GM19438 (cell line): ENCODE data around the gene DNAH10.
"Not testable (repeated sequence)": the region's sequence is repeated elsewhere in the genome, so short reads cannot be mapped to it uniquely, and the experiment has no call there.

Experiments used
- ATAC-seq: cut with Tn5 transposase; IDR thresholded peaks from one replicate; pipeline ENCODE4 v1.9.1; 2021; ENCODE audit warnings: low read depth; ENCODE audit not compliant: unreplicated experiment

DNAH10 gene

DNA sequence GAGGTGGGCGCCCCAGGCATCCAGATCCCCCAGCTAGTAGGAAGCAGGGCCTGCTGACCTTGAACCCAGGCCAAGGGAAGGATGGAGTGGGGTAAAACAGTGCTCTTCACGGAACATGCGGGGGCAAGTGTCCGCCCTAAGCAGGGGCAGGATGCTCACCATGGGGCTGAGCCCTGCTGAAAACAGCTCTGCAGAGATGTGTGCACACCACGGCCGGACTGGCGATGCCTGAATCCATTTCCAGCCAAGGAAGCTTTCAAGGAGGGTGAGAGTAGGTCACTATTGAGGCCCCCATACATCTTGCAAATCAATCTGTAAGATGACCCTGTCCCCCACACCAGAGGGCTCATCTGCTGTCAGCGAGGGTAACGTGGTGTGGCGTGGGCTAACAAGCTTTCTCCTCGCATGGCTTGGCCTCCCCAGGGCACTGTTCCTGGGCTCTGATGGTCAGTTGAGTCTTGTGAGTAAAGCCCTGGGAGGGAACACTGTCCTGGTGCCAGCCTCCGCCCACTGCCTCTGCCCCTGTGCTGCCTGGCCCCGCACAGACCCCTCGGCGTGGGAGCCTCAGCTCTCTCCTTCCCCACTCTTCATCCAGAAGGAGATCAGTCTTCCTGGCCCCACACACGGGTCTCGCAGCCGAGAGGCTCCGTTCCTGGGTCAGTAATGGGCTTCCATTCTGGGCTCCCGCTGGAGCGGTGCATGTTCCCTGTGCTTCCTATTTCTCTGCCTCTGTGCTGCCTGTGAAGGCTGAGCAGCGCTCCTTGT lies 141.4 kb downstream of the DNAH10 start:
- ATAC-seq = no peak

DNA sequence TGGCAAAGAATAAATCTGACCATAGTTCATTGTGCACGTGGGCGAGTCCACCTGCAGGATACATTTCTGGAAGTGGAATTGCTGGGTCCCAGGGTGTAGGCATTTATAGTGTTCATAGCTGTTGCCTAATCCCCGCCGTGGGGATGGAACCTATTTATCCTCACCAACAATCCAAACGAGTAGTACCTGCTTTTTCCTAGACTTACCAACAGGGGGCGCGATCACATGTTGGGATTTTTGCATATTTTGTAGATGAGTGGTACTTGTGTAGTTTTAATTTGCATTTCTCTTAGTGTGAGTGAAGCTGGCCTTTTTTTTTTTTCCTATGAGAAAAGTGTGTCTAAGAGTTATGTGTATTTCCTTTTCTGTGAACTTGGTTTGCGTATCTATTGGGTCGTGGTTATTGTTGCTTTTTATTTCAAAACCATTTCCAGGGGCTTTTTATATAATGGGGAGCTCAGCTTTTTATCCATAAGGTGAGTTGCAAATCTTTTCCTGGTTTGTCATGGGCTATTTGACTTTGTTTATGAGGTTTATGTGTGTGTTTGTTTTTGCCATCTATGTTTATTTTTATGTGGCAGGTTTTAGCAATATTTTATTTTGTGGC lies 143.3 kb downstream of the DNAH10 start:
- no peak for ATAC-seq

DNA sequence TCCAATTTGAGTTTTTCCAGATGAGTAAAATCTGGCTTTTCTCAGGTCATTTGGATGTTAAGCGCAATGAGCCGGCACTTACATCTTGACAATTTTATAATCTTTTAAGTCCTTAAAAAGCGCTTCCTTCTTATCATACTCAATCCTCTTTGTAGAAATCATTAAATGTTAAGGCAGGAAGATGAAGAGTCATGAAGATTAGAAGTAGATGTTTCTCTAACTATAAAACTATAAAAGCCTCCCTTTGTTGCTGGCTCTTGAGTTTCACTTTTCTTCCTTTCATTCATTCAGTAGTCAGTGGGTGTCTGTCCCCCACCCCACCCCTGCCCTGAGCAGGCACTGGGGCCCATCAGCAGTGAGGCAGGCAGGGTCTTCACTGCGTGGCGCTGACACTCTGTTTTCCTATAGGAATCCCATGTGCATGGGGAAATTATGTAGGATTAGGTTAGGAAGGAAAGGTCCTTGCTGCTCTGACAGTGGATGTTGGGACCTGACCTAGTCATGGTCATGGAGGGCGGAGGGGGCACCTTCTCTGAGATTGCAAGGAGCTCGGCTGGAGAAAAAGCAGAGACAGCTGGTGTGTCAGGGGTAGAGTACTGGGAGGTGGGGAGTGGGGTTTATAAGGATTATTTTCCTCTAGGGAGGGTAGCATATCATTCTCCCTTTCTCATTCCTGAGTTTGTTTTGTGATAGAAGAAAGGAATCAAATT lies 144.8 kb downstream of the DNAH10 start:
- ATAC-seq = no peak

DNA sequence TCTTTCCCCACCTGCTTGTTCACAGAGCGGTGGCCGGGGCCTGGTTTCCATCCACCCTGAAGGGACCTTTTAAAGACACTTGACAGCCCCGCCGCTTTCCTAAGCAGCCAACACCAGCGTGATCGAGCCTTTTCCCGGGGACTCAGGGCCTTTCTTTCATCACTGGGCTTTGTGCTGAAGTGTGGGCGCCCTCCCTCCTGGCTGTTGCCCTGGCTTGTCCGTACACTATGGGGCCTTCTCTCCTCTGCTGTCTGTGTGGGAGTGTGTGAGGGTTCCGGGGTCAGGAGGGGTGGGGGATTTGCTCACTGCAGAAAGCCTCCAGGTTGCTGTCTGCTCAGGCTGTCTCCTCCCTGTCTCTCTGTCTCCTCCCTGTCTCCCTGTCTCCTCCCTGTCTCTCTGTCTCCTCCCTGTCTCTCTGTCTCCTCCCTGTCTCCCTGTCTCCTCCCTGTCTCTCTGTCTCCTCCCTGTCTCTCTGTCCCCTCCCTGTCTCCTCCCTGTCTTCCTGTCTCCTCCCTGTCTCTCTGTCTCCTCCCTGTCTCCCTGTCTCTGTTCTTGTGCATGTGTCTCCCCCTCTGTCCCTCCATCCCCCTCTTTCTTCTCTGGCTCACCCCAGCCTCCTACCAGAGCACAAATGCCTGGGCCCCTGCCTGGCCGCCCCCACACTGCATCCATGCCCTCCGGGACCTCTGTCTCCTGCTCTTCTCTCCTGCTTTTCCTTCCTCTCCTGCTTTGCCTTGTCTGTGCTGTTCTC lies 145.8 kb downstream of the DNAH10 start:
- no peak for ATAC-seq

DNA sequence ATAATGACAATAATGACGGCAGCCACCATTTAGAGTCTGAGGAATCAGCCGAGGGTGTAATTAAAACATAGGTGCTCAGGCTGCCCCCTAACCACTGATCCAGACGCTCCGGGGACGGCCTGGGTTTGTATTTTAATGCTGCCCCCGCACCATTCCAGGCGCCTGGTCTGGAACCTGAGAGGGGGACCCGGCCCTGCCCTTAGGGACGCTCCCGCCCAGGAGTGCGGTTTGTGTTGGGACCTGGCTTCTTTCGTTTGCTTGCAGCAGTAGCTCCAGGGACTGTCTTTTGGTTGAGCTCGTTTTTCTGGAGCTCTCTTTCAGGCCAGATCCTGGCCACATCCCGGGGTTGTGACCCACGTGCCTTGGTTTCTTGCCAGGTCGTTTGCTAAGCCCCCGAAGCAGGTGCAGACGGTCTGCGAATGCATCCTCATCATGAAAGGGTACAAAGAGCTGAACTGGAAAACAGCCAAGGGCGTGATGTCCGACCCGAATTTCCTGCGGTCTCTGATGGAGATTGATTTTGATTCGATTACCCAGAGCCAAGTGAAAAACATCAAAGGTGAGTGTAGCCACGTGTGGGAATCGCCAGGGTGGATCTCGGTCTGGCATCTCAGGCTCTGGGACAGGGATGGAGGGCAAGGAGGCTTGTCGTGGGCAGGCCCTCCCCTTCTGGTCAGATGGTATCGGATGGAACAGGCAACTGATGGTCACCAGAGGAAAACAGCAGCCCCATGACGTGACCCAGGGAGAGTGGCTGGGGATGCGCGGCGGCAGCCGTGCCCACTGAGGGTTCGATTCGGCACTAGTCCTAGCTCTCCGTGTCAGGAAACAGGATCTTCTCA lies 147.0 kb downstream of the DNAH10 start:
- ATAC-seq = no peak

DNA sequence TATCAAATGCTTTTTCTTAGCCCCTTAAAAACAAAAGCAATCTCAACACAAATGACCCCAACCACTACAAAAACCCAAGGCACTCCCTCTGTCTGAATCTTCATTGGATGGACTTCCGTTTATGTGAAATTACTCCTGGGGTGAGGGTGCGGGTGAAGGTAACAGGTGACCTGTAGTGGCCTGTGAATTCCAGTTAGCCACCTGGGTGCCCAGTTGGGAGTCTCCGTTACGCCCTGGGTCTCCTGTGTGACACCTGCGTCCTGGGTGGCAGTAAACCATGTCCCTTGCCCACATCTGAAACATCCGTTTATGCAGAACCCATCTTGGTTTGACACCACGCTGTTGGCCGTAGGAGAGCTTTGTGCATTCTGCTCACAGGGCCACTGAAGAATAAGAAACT lies 148.0 kb downstream of the DNAH10 start:
- no peak for ATAC-seq

DNA sequence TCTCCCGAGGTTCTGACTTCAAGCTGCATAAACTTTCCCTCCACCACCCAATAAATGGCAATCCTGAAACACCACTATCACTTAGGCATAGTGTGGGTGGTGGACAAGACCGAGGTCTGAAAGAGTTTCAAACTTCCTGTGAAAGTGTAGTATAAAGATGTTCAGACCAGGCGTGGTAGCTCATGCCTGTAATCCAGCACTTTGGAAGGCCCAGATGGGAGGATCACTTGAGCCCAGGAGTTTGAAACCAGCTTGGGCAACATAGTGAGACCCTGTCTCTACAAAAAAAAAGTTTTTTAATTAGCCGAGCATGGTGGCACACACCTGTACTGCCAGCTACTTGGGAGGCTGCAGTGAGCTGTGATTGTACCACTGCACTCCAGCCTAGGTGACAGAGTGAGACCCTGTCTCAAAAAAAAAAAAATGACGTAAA lies 148.7 kb downstream of the DNAH10 start:
- no peak for ATAC-seq

DNA sequence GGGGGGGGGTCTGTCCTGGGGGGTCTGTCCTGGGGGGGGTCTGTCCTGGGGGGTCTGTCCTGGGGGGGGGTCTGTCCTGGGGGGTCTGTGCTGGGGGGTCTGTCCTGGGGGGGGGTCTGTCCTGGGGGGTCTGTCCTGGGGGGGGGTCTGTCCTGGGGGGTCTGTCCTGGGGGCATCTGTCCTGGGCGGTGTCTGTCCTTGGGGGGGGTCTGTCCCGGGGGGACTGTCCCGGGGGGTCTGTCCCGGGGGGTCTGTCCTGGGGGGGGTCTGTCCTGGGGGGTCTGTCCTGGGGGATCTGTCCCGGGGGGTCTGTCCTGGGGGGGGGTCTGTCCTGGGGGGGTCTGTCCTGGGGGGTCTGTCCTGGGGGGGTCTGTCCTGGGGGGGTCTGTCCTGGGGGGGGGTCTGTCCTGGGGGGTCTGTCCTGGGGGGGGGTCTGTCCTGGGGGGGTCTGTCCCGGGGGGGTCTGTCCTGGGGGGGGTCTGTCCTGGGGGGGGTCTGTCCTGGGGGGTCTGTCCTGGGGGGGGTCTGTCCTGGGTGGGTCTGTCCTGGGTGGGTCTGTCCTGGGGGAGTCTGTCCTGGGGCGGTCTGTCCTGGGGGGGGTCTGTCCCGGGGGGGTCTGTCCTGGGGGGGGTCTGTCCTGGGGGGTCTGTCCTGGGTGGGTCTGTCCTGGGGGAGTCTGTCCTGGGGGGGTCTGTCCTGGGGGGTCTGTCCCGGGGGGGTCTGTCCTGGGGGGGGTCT lies 149.7 kb downstream of the DNAH10 start:
- not testable (repeated sequence) for ATAC-seq

DNA sequence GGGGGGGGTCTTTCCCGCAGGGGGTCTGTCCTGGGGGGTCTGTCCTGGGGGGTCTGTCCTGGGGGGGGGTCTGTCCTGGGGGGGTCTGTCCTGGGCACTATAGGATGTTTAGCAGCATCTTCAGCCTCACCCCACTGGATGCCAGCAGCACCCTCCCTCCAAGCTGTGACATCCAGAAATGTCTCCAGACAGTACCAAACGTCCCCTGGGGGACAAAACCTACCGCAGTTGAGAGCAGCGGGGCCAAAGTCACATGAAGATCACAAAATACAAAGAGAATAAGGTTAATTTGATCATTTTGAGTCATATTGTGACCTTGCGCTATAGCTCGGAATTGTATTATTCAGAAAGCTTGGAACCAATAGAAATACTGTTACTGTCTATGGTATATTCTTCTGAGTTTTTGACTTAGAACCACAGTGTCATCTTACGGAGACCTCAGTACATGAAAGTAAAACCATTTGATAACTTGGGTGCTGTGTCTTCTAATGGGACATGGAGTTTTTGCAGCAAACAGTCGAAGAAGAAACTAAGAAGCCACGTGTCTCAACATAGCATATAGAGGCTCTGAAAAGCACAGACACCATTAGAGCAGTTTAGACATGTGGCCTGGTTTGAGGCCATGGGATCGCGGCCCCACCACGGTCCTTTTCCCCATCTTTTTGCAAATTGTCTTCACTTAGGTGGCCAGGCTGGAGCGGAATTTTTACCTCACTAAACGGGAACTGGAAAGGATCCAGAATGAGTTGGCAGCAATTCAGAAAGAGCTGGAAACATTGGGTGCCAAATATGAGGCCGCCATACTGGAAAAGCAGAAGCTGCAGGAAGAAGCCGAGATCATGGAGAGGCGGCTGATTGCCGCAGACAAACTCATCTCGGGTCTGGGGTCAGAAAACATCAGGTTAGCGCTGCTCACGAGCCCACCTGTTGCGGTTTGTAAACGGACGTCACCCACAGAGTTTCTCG lies 150.6 kb downstream of the DNAH10 start:
- ATAC-seq = no peak

DNA sequence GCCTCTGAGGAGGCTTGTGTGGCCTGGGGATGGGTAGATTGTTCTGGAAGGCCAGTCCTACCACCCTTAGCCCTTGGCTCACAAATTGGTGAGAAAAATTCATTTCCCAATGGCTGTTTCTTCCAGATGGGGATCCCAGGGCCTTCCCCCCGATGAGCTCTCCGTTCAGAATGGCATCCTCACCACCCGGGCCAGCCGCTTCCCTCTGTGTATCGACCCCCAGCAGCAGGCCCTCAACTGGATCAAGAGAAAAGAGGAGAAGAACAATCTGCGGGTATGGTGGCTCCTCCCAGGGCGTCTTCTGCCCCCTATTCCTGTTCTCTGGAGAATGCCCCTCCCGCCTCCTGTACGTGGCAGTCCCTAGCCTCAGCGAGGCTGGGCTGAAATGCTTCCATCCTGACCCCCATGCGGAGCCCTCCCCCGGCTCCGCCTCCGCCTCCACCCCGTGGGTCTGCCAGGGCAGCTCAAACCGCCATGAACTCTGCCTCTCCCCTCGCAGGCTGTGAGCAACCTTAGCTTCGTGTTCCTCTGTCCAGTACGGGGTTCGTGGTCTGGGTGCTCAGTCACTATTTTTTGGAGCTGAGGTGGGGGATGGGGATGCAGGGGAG lies 152.7 kb downstream of the DNAH10 start:
- no peak for ATAC-seq

DNA sequence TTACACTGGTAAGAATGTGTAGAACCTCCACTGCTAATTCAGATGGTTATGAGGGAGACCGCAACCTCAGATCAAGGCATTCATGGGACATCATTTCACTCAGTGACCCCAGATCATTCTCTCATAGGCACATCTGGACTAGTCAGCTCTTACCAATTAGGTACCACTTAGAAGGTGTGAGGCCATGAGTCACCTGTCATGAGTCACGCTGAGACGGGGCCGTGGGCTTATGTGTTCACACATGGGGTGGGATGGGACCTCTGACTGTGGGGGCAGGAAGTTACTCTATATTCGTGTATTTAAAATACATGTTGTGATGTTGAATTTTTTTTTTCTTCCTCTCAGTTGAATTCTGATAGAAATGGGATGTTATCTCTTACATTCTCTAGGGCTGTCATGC lies 154.6 kb downstream of the DNAH10 start:
- no peak for ATAC-seq

DNA sequence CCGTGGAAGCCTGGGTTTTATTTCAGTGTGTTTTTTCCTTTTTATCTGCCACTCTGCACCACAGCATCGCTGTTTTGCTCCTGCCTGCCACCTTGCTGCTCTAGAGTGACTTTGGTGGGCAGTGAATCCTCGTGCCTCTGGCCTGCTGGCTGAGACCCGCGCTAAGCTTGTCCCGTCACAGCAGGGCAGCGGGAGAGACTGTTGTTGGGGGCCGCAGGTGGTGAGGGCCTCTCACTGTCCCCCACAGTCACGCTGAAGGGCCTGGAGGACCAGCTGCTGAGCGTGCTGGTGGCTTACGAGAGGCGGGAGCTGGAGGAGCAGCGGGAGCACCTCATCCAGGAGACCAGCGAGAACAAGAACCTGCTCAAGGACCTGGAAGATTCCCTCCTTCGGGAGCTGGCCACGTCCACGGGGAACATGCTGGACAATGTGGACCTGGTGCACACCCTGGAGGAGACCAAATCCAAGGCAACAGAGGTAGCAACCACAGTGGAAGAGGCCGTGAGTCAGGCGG lies 155.3 kb downstream of the DNAH10 start:
- no peak for ATAC-seq

DNA sequence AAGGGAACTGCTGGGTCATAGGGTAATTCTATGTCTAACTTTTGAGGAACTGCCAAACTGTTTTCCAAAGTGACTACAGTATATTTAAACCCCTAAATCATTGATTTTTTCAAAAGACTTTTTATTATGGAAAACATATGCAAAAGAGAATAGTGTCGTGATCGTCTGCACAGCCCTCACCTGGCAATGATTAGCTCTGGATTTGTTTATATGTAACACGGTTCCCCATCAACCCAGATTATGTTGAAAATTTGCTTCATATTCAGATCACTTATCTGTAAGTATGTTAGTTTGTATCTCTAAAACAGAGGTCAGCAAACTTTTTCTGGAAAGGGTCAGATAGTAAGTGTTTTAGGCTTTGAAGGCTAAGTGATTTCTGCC lies 157.9 kb downstream of the DNAH10 start:
- ATAC-seq = no peak

DNA sequence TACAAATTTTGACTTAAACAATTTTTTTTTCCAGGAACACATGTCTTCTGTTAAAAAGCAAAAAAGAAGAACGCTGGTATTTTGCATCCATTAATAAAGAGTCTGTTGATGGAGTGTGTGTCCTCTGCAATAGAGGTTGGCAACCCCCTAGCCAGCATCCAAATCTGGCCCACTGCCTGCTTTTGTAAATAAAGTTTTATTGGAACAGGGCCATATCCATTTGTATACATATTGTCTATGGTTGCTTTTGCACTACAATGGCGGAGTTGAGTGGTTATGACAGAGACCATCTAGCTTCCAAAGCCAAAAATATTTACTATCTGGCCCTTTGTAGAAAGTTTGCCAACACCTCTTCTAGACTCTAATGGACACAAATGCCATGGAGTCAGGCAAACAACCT lies 160.9 kb downstream of the DNAH10 start:
- ATAC-seq = no peak

DNA sequence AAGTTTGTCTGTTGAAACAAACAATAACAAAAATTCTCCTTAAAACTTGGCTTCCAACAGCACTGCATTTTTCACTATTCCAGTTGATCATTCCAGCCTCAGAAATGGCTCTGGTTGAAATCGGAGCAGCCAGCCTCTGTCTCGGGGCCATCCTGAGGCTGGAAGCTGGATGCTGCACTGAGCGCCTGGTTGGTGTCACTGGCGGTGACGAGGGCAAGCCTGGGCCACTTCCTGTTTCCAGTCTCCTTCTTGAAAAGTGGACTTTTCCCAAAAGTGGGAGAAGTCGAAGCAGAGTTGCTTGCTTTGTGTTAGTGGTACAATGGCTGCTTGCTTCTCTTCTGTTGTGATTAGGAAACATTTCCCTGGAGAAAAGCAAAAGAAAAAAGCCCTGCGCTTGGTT lies 161.8 kb downstream of the DNAH10 start:
- ATAC-seq = no peak

DNA sequence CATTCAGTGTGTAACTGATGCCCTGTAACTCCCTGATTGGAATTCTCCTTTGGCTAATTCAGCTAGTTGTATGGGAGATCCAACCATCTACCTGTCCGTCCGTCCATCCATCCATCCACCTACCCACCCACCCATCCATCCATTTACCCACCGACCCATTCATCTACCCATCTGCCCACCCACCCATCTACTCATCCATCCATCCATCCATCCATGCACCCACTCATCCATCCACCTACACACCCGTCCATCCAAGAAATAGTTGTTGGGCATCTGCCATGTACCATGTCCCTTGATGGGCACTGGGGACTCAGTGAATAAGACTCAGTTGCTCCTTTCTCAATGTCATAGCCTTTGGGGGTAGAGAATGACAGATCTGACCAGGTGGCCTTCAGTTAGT lies 162.4 kb downstream of the DNAH10 start:
- ATAC-seq = no peak

DNA sequence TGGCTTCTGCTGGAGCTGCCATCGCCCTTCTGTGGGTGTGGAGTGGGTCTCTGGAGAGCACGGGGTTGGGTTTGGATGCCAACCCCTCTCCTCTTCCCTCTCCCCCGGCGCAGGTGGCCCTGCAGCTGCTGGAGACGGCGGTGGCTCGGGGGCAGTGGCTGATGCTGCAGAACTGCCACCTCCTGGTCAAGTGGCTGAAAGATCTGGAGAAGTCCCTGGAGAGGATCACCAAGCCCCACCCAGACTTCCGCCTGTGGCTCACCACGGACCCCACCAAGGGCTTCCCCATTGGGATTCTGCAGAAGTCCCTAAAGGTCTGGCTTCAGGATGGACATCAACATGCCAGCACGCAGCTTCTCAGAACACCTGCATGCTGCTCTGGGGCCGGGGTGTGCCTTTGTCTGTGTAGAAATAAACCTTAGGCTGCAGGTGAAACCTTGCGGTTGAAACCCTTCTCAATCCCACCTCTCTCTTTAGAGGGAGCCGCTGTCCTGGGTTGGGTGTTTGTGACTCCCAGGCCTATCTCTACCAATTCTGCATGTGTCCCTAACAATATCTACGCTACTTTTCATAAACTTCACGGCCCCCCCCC lies 166.3 kb downstream of the DNAH10 start:
- ATAC-seq = no peak
